Cerebellar cortex (tissue), 1 donor: ENCODE results near the gene DOCK3.
"Not testable (repeated sequence)": the region's sequence is repeated elsewhere in the genome, so short reads cannot be mapped to it uniquely, and the experiment has no call there.

Experiments used
- DNase-seq: peaks from one replicate; pipeline ENCODE4 v3.0.0-alpha.2; 2015; ENCODE audit warnings: low spot score

Gene DOCK3

DNA sequence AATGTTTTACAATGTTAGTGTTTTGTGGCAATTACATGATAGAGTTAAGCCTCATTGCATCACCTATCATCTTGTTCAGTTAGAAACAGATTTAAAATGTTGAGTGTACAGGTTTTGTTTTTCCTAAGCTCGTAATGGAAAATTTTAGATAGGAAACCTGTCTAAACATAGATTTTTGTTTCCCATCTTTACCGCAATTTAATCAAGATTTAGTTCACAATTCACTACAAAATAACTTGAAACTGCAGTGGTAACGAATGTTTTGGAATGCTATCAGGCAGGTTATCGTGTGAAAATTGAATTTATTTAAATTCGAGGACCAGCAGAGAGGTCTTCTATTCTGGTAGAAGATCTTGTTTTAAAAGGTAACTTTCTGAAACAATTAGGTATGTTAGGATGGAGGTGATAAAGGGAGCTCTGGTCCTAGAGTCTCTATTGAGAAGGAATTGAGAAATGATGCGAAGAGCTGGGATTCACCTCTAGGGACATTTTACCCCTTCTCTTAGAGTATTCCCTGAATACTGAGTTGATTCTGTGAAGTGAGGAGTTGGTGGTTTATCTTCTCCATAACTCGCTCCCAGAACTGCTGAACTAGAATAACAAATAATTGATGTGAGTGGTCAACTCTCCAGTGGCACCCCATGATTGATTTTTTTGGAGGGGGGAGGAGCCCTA, 1.4 kb downstream of the DOCK3 start:
- DNase-seq = peak; percentile 50

DNA sequence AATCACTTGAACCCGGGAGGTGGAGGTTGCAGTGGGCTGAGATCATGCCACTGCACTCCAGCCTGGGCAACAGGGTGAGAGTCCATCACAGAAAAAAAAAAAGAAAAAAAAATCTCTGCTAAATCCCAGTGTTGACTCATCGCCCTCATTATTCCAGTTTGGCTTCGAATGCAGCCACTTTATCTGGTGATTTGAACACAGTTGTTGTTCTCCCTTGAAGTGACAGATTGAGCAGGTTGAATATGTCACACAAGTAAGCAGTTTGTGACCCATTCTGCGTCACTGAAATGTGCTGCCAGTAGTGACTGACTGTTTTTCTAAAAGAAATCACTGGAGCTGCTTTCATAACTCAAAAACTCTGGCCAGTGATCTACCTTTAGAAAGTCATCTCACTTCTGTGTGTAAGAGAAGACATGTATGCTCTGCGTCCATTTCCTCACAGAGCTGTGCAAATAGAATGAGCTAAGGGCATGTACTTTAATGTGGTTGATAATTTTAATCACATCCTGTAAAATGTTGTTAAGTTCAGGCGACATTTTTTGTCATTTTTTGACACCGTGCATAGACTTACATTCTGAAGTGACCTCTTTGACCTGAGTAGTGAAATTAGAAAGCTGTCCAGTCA, 12.5 kb downstream of the DOCK3 start:
- peak; percentile 64 for DNase-seq

DNA sequence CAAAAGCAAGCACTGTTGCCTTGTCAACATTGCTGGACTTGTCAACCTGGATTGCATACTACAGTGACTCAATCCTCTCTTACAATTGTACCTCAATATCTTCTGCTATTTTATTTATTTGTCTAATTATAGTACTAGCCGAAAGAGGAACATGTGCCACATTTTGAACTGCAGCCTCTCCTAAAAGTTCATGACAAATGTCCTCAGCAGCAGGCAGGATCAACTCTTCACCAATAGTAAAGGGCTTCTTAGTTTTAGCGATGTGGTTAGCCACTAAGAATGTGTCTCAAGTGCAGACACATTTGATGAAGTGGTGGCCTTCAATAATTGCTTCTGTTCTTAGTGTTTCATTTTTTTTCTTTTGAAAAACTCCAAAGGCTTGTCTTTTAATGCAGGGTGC, 13.2 kb downstream of the DOCK3 start:
- DNase-seq = no peak

DNA sequence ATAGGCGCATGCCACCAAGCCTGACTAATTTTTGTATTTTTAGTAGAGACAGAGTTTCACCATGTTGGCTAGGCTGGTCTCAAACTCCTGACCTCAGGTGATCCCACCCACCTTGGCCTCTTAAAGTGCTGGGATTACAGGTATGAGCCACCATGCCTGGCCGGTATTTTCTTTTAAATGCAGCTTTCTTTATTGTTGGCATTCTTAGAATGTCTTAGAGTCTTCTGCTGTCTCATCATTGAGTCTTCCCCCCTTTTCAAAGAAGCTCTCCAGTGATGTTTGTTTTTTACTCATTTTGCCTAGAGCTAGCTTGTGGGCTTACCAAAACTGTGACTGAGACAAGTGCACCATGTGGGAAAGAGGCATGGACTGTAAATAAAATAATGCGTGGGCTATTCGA, 13.9 kb downstream of the DOCK3 start:
- not testable (repeated sequence) for DNase-seq

DNA sequence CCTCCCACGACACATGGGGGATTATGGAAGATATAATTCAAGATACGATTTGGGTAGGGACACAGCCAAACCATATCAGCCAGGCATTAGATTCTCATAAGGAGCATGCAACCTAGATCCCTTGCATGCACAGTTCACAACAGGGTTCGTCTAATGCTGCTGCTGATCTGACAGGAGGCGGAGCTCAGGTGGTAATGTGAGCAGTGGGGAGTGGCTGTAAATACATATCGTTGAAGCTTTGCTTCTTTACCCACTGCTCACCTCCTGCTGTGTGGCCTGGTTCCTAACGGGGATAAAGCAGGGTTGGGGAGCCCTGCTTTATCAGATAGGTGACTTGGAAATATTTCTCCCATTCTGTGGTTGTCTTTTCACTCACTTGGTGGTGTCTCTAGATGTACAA, 14.8 kb downstream of the DOCK3 start:
- DNase-seq = no peak

DNA sequence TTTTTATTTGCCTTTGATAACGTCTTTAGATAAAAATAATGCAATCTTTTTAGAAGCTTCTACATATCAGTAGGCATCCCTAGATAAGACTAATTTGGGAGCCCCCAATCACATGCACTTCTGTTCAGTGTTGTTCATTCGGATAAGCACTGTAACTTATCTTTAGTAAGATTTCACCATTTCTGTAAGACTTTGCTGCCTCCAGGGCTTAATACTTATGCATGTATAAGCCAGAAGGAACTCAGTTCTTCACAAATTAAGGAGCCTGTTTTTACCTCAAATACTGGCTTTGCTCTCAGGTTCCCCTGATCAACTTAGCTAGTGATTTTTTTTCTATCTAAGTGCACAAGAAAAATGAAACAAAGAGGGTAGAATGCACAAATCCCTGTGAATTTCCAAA, 20.3 kb downstream of the DOCK3 start:
- DNase-seq = no peak

DNA sequence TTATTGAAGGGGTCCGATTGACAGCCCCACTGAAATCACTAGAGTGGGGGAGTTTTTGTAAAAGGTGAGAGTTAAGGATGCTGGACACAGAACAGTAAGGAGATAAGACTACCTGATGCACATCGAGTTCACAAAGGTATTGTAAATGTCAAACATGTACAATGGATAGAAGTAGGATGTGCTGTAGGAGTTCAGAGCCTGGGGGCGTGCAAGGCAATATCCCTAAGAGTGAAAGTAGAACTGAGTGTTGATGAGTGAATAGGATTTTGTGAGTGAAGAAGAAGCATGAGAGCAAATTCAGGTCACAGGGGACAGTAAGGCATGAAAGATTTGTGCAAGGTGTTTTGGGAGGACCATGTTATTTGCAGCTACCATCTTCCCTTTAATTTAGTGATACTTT, 21.5 kb downstream of the DOCK3 start:
- no peak for DNase-seq

DNA sequence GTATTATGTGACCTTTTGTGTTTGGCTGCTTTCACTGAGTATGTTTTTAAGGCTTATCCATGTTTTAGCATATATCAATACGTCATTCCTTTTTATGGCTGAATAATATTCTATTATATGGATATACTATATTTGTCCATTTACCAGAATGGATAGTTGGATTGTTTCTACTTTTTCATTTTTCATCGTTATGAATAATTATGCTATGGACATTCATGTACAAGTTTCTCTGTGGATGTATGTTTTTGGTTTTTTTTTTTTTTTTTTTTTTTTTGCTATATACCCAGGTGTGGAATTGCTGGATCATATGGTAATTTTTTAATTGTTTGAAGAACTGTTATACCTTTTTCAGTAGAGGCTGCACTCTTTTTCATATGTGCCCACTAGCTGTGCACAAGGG, 23.5 kb downstream of the DOCK3 start:
- DNase-seq = no peak

DNA sequence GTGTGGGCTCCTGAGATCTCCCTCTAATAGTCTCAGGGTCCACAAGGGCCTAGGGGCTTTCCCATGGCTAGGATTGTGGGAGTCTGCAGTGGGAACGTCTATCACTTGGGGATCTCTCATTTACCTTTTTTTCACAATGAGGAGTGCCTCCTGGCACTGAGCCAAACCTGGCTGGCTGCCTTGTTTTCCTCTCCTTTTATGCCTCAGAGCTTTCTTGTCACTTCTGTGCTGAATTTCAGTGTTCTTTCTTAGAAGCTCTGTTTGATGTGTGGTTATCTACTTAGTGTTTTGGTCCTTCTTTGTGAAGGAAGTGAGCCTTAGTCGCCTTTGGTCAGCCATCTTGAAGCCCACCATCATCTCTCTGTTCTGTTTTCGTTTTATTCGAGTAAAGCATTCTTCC, 33.9 kb downstream of the DOCK3 start:
- DNase-seq = peak; percentile 79

DNA sequence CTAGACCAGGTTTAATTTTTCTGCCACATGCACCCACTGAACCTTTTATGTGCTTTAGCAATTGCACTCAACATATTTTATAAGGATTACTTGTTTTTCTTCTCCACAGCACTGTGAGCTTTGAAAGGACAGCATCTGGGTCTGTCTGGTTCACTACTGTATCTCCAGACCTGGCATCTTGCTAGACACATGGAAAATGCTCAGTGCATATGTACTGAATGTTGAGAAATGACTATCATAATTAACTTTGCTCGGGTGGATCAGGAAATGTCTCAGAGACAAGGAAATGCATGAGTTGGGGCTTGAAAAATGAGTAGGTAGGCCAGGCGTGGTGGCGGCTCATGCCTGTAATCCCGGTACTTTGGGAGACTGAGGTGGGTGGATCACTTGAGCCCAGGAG, 40.2 kb downstream of the DOCK3 start:
- DNase-seq = no peak

DNA sequence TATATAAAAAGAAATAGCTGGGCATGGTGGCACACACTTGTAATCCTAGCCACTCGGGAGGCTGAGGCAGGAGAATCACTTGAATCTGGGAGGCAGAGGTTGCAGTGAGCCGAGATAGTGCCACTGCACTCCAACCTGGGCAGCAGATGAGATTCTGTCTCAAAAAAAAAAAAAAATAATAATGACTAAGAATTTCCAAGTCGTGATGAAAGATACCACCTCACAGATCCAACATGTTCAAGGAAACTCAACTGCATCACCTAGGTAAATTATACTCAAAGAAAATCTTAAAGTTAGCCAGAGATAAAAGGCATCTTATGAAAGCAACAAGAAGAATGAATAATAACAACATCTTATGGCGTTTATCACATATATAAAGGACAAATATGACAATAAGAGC, 50.1 kb downstream of the DOCK3 start:
- DNase-seq = no peak

DNA sequence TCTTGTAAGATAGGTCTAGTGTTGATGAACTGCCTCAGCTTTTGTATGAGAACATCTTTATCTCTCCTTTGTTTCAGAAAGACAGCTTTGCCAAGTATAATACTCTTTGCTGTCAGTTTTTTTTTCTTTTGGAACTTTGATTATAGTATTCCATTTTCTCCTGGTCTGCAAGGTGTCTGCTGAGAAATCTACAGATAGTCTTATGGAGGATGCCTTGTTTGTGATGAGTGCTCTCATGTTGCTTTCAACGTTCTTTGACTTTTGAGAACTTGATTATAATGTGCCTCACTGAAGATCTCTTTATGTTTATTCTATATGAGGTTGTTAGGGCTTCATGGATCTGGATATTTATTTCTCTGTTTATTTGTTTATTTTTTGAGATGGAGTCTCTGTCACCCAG, 60.3 kb downstream of the DOCK3 start:
- no peak for DNase-seq

DNA sequence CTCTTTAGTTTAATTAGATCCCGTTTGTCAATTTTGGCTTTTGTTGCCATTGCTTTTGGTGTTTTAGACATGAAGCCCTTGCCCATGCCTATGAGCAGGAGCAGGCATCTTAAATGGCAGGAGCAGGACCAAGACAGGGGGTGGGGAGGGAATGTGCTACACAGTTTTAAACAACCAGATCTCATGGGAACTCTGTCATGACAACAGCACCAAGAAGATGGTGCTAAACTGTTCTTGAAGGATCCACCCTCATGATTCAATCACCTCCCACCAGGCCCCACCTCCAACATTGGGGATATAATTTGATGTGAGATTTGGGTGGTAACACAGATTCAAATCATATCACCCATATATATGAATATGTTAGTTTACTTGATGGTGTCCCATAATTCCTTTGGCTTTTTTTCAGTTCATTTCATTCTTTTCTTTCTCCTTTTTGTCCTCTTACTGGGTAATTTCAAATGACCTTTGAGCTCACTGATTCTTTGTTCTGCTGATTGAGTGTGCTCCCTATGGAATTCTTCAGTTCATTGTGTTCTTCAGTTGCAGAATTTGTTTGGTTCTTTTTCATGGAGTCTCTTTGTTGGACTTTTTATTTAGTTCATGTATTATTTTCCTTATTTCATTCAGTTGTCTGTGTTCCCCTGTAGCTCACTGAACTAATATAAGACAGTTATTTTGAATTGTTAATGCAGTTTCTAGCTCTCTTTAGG, 62.6 kb downstream of the DOCK3 start:
- no peak for DNase-seq

DNA sequence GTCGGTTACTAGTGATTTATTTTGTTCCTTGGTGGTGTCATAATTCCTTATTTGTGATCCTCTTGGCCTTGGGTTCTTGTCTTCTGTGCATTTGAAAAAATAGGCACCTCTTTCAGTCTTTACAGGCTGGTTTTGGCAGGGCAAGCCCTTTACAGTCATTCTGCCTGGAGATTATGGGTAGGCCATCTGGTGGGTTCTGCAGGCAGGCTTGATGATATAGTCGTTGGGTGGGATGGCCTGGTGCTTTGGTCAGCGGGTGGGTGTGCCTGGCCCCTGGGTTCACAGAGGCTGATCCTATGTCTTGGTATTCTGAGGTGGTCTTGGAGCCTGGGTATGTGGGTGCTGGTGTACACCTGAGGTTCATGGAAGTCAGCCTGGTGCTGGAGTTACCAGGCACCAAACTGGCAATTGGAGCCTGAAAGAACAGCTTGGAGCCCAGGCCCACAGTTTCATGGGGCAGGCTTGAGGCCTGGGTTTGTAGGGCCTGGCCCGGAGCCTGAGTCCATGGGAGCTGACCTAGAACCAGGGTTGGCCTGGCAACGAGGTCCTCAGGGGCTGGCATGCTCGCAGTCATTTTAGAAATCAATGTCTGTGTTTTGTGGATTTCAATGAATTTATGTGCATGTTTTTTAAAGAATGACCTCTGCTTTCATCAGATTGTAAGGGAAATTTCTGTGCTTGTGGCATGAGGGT, 63.3 kb downstream of the DOCK3 start:
- DNase-seq = peak; percentile 81

DNA sequence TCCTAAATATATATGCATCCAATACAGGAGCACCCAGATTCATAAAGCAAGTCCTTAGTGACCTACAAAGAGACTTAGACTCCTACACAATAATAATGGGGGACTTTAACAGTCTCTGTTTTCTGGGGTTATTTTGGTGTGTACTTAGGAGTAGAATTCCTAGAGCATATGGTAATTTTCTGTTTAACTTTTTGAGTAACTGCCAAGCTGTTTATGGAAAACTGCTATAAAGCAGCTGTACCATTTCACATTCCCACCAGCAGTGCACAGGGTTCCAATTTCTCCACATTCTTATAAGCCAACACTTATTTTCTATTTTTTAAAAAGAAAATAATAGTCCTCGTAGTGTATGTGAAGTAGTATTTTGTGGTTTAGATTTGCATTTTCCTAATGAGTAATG, 68.9 kb downstream of the DOCK3 start:
- peak; percentile 8 for DNase-seq

DNA sequence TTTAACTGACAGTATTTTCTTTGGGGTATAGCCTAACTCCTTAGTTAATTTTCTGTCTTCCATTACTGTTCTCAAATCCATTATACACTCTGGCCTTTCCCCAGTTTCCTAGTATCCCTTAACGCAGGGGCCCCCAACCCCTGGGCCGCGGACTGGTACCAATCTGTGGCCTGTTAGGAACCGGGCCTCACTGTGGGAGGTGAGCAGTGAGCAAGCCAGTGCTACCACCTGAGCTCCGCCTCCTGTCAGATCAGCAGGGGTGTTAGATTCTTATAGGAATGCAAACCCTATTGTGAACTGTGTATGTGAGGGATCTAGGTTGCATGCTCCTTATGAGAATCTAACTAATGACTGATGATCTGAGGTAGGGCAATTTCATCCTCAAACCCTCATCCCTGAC, 75.1 kb downstream of the DOCK3 start:
- no peak for DNase-seq

DNA sequence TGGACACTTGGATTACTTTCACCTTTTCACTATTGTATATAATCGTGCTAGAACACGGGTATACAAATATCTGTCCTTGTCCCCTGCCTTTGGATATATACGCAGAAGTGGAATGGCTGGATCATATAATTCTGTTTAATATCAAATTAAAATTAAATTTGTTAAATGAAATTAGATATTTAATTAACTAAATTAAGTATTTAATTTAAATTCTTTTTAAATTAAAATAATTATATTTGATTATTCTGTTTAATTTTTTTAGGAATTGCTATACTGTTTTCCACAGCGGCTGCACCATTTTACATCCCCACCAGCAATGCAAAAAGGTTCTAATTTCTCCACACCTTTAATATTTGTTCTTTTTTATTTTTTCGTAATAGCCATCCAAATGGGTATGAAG, 84.3 kb downstream of the DOCK3 start:
- no peak for DNase-seq

DNA sequence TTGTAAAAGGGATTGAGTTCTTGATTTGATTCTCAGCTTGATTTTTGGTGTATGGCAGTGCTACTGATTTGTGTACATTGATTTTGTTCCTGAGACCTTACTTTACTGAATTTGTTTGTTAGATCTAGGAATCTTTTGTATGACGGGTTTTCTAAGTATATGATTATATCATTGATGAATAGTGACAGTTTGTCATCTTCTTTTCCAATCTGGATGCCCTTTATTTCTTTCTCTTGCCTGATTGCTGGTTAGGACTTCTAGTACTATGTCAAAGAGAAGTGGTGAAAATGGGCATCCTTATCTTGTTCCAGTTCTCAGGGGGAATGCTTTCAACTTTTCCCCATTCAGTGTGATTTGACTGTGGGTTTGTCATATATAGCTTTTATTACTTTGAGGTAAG, 103.0 kb downstream of the DOCK3 start:
- DNase-seq = no peak

DNA sequence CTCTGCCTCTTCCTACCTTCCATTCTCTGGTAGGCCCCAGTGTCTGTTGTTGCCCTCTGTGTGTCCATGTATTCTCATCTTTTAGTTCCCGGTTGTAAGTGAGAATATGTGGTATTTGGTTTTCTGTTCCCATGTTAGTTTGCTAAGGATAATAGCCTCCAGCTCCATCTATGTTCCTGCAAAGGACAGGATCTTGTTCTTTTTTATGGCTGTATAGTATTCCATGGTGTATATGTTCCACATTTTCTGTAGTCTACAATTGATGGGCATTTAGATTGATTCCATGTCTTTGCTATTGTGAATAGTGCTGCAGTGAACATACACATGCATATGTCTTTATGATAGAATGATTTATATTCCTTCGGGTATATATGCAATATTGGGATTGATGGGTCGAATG, 107.0 kb downstream of the DOCK3 start:
- DNase-seq = not testable (repeated sequence)

DNA sequence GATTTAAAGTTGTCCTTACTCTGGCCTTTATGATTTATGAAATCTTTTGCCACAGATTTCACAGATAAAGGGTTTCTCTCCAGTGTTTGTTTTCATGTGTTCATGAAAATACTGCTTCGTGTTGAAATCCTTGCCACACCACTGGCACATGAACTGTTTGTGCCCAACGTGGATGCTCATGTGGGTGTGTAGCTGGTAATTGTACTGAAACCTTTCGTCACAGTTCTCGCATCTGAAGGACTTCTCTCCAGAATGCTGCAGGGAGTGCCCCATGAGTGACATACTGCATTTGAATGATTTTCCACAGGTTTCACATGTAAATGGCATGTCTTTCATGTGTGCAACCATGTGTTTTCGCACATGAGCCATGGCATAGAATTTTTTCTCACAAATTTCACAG, 111.9 kb downstream of the DOCK3 start:
- DNase-seq = no peak

DNA sequence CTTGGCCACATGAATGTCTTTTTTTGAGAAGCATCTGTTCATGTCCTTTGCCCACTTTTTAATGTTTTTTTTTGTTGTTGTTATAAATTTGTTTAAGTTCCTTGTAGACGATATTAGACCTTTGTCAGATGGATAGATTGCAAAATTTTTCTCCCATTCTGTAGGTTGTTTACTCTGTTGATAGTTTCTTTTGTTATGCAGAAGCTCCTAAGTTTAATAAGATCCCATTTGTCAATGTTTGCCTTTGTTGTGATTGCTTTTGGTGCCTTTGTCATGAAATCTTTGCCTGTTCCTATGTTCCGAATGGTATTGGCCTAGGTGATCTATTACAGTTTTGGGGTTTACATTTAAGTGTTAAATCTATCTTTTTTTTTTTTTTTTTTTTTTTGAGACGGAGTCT, 116.2 kb downstream of the DOCK3 start:
- DNase-seq = not testable (repeated sequence)

DNA sequence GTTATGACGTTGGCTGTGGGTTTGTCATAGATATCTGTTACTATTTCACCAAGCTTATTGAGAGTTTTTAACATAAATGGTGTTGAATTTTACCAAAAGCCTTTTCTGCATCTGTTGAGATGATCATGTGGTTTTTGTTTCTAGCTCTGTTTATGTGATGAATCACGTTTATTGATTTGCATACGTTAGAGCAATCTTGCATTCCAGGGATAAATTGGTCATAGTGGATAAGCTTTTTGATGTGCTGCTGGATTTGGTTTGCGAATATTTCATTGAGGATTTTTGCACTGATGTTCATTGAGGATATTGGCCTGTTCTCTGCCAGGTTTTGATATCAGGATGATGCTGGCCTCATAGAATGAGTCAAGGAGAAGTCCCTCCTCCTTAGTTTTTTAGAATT, 117.8 kb downstream of the DOCK3 start:
- DNase-seq = no peak

DNA sequence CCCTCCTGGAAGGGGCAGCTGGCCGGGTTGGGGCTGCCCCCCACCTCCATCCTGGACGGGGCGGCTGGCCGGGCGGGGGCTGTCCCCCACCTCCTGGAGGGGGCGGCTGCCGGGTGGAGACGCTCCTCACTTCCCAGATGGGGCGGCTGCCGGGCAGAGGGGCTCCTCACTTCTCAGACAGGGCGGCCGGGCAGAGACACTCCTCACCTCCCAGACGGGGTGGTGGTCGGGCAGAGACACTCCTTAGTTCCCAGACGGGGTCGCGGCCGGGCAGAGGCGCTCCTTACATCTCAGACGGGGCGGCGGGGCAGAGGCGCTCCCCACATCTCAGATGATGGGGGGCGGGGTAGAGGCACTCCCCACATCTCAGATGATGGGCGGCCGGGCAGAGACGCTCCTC, 129.1 kb downstream of the DOCK3 start:
- not testable (repeated sequence) for DNase-seq
